Cardiac fibroblast (primary cell): Measurements from ENCODE around the gene TMPRSS3.

ENCODE experiments used
- DNase-seq, 2 donors: peaks; one replicate each; pipeline versions ENCODE4 v3.0.0 to v3.0.0-alpha.2; 2010; ENCODE audit warnings: low read depth in 2 of 2
- H3K4me3 ChIP-seq, 2 donors: replicated peaks in 1 of 2; 1 replicate in 1 of 2; 2 replicates in 1 of 2; pipeline ENCODE4 v1.5.1; 2011; ENCODE audit warnings: low read depth in 2 of 2, low read length in 2 of 2, mild to moderate bottlenecking in 2 of 2, moderate library complexity in 1 of 2
- CTCF ChIP-seq: IDR thresholded peaks from one replicate; pipeline ENCODE4 v1.5.1; 2011; ENCODE audit warnings: low read depth, mild to moderate bottlenecking, low read length, inconsistent platforms

Gene TMPRSS3

GRCh38 chr21:42386034-42386591, 9.7 kb downstream of the TMPRSS3 start:
- no peak for TF ChIP-seq CTCF
- no peak overlapping the region for H3K4me3 ChIP-seq

GRCh38 chr21:42385619-42386018, 10.2 kb downstream of the TMPRSS3 start:
- DNase-seq, result no peak
- no peak overlapping the region for H3K4me3 ChIP-seq
- TF ChIP-seq CTCF, result no peak

More at GRCh38 chr21:42386034-42386591, 9.7 kb downstream of the TMPRSS3 start:
- no peak for DNase-seq

GRCh38 chr21:42384989-42385388, 10.9 kb downstream of the TMPRSS3 start:
- H3K4me3 ChIP-seq, result no peak overlapping the region
- DNase-seq, result no peak
- TF ChIP-seq CTCF, result no peak

GRCh38 chr21:42384156-42384945, 11.5 kb downstream of the TMPRSS3 start:
- DNase-seq, result no peak
- TF ChIP-seq CTCF, result no peak
- H3K4me3 ChIP-seq, result no peak overlapping the region

GRCh38 chr21:42383331-42383730, 12.5 kb downstream of the TMPRSS3 start:
- no peak overlapping the region for H3K4me3 ChIP-seq
- no peak for DNase-seq
- no peak for TF ChIP-seq CTCF

GRCh38 chr21:42382915-42383314, 12.9 kb downstream of the TMPRSS3 start:
- no peak overlapping the region for H3K4me3 ChIP-seq
- DNase-seq, result no peak
- no peak for TF ChIP-seq CTCF
